HepG2 (cell line): ENCODE data around the gene MAP2K1. TPM values are rescaled to one million over a fixed set of nuclear protein-coding genes. Genes with fewer than 3 reads are reported as not detected.

Source experiments
- ATF1 ChIP-seq: IDR thresholded peaks from 2 replicates; pipeline ENCODE4 v1.6.1; 2016; ENCODE audit warnings: mild to moderate bottlenecking, control low read depth
- CSRNP1 ChIP-seq: sonication (generic); formaldehyde crosslinking; IDR thresholded peaks from 2 replicates; pipeline ENCODE4 v1.8.1; 2023; ENCODE audit warnings: mild to moderate bottlenecking, missing genetic modification reagents
- FOXA1 ChIP-seq, 2 experiments: fragments of 450-650 bp in 1 of 2; sonication (generic) in 1 of 2; formaldehyde crosslinking in 1 of 2; IDR thresholded peaks; 2 replicates each; pipeline versions ENCODE4 v1.4.0 to v1.6.1; 2016 to 2020; ENCODE audit warnings: missing genetic modification reagents in 1 of 2
- FOXC1 ChIP-seq: sonication (generic); formaldehyde crosslinking; IDR thresholded peaks from 2 replicates; pipeline ENCODE4 v1.8.0; 2022; ENCODE audit warnings: mild to moderate bottlenecking, missing genetic modification reagents, borderline replicate concordance
- GPN1 ChIP-seq: sonication (generic); formaldehyde crosslinking; IDR thresholded peaks from 2 replicates; pipeline ENCODE4 v1.5.1; 2020; ENCODE audit warnings: missing genetic modification reagents, borderline replicate concordance
- HNF1B ChIP-seq: sonication (generic); formaldehyde crosslinking; IDR thresholded peaks from 2 replicates; pipeline ENCODE4 v1.5.1; 2020; ENCODE audit warnings: mild to moderate bottlenecking, moderate library complexity, missing genetic modification reagents
- KLF11 ChIP-seq: IDR thresholded peaks from 2 replicates; pipeline ENCODE4 v1.6.1; 2016; ENCODE audit warnings: missing compliant biosample characterization
- MBNL3 ChIP-seq: fragments of 250-450 bp; sonication (Bioruptor Pico); conservative IDR thresholded peaks from 2 replicates; pipeline ENCODE4 v1.8.0; 2022; ENCODE audit warnings: mild to moderate bottlenecking, inconsistent platforms
- NCOA2 ChIP-seq: sonication (generic); formaldehyde crosslinking; IDR thresholded peaks from 2 replicates; pipeline ENCODE4 v1.8.0; 2022; ENCODE audit warnings: inconsistent platforms
- NR0B2 ChIP-seq: sonication (generic); formaldehyde crosslinking; IDR thresholded peaks from 2 replicates; pipeline ENCODE4 v1.4.0; 2020; ENCODE audit warnings: mild to moderate bottlenecking, missing genetic modification reagents
- ONECUT2 ChIP-seq: sonication (generic); formaldehyde crosslinking; IDR thresholded peaks from 2 replicates; pipeline ENCODE4 v1.4.0; 2020; ENCODE audit warnings: missing genetic modification reagents
- PHF20 ChIP-seq: sonication (generic); formaldehyde crosslinking; IDR thresholded peaks from 2 replicates; pipeline ENCODE4 v1.5.0; 2020; ENCODE audit warnings: mild to moderate bottlenecking, missing genetic modification reagents
- TBP ChIP-seq: sonication (generic); formaldehyde crosslinking; IDR thresholded peaks from 2 replicates; pipeline ENCODE4 v1.5.0; 2020; ENCODE audit warnings: missing genetic modification reagents
- TCF12 ChIP-seq, 2 experiments: fragments of 450-650 bp in 1 of 2; sonication (generic) in 1 of 2; formaldehyde crosslinking in 1 of 2; IDR thresholded peaks; 2 replicates each; pipeline versions ENCODE4 v1.6.1 to v1.8.0; 2017 to 2022; ENCODE audit warnings: antibody characterized with exemption in 1 of 2, mild to moderate bottlenecking in 1 of 2, missing genetic modification reagents in 1 of 2, moderate library complexity in 1 of 2
- TFAP4 ChIP-seq: sonication (generic); IDR thresholded peaks from 2 replicates; pipeline ENCODE4 v1.6.1; 2016; ENCODE audit warnings: low read depth, borderline replicate concordance
- ZBTB7A ChIP-seq: sonication (generic); formaldehyde crosslinking; IDR thresholded peaks from 2 replicates; pipeline ENCODE4 v1.8.0; 2022; ENCODE audit warnings: mild to moderate bottlenecking, missing genetic modification reagents
- ZFP36L2 ChIP-seq: sonication (generic); formaldehyde crosslinking; IDR thresholded peaks from 2 replicates; pipeline ENCODE4 v1.4.0; 2020; ENCODE audit warnings: missing genetic modification reagents
- ZFYVE20 ChIP-seq: sonication (generic); formaldehyde crosslinking; IDR thresholded peaks from 2 replicates; pipeline ENCODE4 v1.8.0; 2023; ENCODE audit warnings: low read depth, mild to moderate bottlenecking, moderate library complexity, missing genetic modification reagents, borderline replicate concordance
- ZNF235 ChIP-seq: sonication (generic); formaldehyde crosslinking; IDR thresholded peaks from 2 replicates; pipeline ENCODE4 v1.8.1; 2023; ENCODE audit warnings: mild to moderate bottlenecking, missing genetic modification reagents, borderline replicate concordance
- ZNF251 ChIP-seq: sonication (generic); formaldehyde crosslinking; IDR thresholded peaks from 2 replicates; pipeline ENCODE4 v1.9.0; 2021; ENCODE audit warnings: mild to moderate bottlenecking, missing genetic modification reagents
- ZNF687 ChIP-seq: sonication (generic); formaldehyde crosslinking; IDR thresholded peaks from 2 replicates; pipeline ENCODE4 v1.5.1; 2020; ENCODE audit warnings: mild to moderate bottlenecking, missing genetic modification reagents, moderate library complexity
- ZNF841 ChIP-seq: sonication (generic); formaldehyde crosslinking; IDR thresholded peaks from 2 replicates; pipeline ENCODE4 v1.8.1; 2023; ENCODE audit warnings: missing genetic modification reagents, borderline replicate concordance
- polyA plus RNA-seq, 8 experiments: library from polyadenylated mRNA; depleted of rRNA in 3 of 8; stranded (reverse) in 7 of 8; unstranded in 1 of 8; fragments of >200 nt; fragmentation: Illumina TruSeq in 4 of 8; extraction: Trizol in 4 of 8; gene quantifications; 2 replicates each; pipeline versions ENCODE4 v1.2.1 to v1.2.3, GENCODE V29; 2011 to 2016; ENCODE audit warnings: low read depth in 4 of 8, missing spikeins in 1 of 8, mixed read lengths in 1 of 8; ENCODE audit not compliant: insufficient read depth in 1 of 8
- total RNA-seq, 5 experiments: library from RNA; depleted of rRNA; stranded (reverse); fragments of >200 nt; fragmentation: Illumina TruSeq; extraction: Trizol; gene quantifications; 2 replicates each; pipeline ENCODE4 v1.2.3, GENCODE V29; 2016; ENCODE audit warnings: low read depth in 1 of 5

Gene MAP2K1
- total and polyA plus RNA-seq, 2 of the 13 experiments (the other 11 are each of a cell fraction or from before 2014, with no cell fraction given): 24.1 to 49.2 TPM

- TF ChIP-seq NR0B2 (CRISPR knock-in tag) (no peak), ZNF235 (CRISPR knock-in tag) (no peak), TCF12 (IDR thresholded peaks at IDR 0.05) (no peak), TCF12 (CRISPR knock-in tag; IDR thresholded peaks at IDR 0.05) (no peak), NCOA2 (peak; percentile 69), CSRNP1 (CRISPR knock-in tag) (no peak), ZBTB7A (CRISPR knock-in tag) (no peak), FOXC1 (CRISPR knock-in tag) (no peak), ONECUT2 (CRISPR knock-in tag) (no peak), GPN1 (CRISPR knock-in tag) (no peak), ATF1 (CRISPR knock-in tag) (no peak; the same call in 1 of the 2 replicates), HNF1B (CRISPR knock-in tag) (peak; percentile 68), ZNF841 (CRISPR knock-in tag) (no peak), PHF20 (CRISPR knock-in tag) (no peak), ZNF251 (CRISPR knock-in tag) (no peak), KLF11 (CRISPR knock-in tag) (no peak), ZNF687 (CRISPR knock-in tag) (no peak), MBNL3 (no peak), ZFP36L2 (no peak), ZFYVE20 (no peak), TFAP4 (no peak), TBP (CRISPR knock-in tag) (no peak), FOXA1 (IDR thresholded peaks at IDR 0.05) (no peak), FOXA1 (CRISPR knock-in tag; IDR thresholded peaks at IDR 0.05) (peak; percentile 44; the same call in 1 of the 2 replicates)
Observed at GRCh38 chr15:66452971-66453580, 66.4 kb downstream of the MAP2K1 start (continued).
